ENCODE results near the gene CTDSP1.

DNA sequence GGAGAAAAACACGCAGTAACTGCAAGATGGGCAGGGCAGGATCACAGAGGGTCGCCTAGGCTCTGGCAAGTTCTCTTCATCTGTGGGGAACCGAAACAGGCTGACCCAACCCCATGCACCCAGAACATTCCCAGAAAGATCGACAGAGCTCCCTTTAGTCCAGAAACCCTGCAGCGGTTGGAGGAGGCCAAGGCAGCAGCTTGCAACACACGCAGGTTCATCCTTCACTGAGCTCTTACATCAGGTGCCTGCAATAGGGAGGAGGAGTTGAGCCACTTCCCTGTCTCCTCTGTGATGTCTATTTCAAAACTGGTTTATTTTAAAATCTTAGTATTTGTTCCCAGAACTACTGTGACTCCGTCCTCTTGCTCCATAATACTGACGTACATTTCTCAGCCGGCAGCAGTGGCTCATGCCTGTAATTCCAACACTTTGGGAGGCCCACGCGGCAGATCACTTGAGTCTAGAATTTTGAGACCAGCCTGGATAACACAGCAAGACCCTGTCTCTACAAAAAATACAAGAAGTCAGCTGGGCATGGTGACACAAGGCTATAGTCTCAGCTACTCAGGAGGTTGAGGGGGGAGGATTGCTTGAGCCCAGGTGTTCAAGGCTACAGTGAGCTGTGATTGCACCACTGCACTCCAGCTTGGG is 29.1 kb upstream of the CTDSP1 start:
- TF ChIP-seq, protein P1, sequence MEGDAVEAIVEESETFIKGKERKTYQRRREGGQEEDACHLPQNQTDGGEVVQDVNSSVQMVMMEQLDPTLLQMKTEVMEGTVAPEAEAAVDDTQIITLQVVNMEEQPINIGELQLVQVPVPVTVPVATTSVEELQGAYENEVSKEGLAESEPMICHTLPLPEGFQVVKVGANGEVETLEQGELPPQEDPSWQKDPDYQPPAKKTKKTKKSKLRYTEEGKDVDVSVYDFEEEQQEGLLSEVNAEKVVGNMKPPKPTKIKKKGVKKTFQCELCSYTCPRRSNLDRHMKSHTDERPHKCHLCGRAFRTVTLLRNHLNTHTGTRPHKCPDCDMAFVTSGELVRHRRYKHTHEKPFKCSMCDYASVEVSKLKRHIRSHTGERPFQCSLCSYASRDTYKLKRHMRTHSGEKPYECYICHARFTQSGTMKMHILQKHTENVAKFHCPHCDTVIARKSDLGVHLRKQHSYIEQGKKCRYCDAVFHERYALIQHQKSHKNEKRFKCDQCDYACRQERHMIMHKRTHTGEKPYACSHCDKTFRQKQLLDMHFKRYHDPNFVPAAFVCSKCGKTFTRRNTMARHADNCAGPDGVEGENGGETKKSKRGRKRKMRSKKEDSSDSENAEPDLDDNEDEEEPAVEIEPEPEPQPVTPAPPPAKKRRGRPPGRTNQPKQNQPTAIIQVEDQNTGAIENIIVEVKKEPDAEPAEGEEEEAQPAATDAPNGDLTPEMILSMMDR (IDR thresholded peaks at IDR 0.05; ENCODE audit: poor library complexity, severe bottlenecking) = no peak
- TF ChIP-seq EZH2 (IDR thresholded peaks at IDR 0.05; ENCODE audit: borderline replicate concordance, insufficient read depth, low read length, poor library complexity, severe bottlenecking) (no peak), EP300 (conservative IDR thresholded peaks at IDR 0.05; ENCODE audit: poor library complexity, severe bottlenecking) (no peak), TAF1 (IDR thresholded peaks at IDR 0.05; ENCODE audit: low read depth) (no peak), SMC3 (conservative IDR thresholded peaks at IDR 0.05; ENCODE audit: poor library complexity) (no peak)
